Neural cell (in vitro differentiated cells): ENCODE data around the gene IL1A. TPM values are rescaled to one million over a fixed set of nuclear protein-coding genes. Genes with fewer than 3 reads are reported as not detected.

Experiments used
- H2AFZ ChIP-seq: fragments of 200-600, 300-800 bp; sonication (generic), shearing (Covaris generic); 2 replicates; pipeline ENCODE4 v1.6.0; 2014; ENCODE audit warnings: low read depth, mild to moderate bottlenecking, antibody characterized with exemption, low read length, moderate library complexity
- H3F3A ChIP-seq: fragments of 200-600 bp; shearing (Covaris generic); 2 replicates; pipeline ENCODE4 v1.6.1; 2016; ENCODE audit warnings: mild to moderate bottlenecking, moderate library complexity, mixed read lengths, antibody characterized with exemption, low read length; ENCODE audit not compliant: insufficient read depth, poor library complexity, severe bottlenecking
- H3K27ac ChIP-seq: fragments of 200-600, 300-800 bp; sonication (generic), shearing (Covaris generic); 2 replicates; pipeline ENCODE4 v1.5.1; 2014; ENCODE audit warnings: mild to moderate bottlenecking, low read length, moderate library complexity
- H3K27me3 ChIP-seq: fragments of 300-800, 200-600 bp; sonication (generic), shearing (Covaris generic); 2 replicates; pipeline ENCODE4 v1.6.0; 2014; ENCODE audit warnings: mild to moderate bottlenecking, low read depth, low read length, moderate library complexity; ENCODE audit not compliant: insufficient read depth
- H3K36me3 ChIP-seq: fragments of 300-800, 200-600 bp; sonication (generic), shearing (Covaris generic); 2 replicates; pipeline ENCODE4 v1.5.1; 2014; ENCODE audit warnings: mild to moderate bottlenecking, antibody characterized with exemption, low read length, moderate library complexity; ENCODE audit not compliant: insufficient read depth
- H3K4me2 ChIP-seq: fragments of 300-800, 200-600 bp; sonication (generic), shearing (Covaris generic); 2 replicates; pipeline ENCODE4 v1.6.0; 2014; ENCODE audit warnings: mild to moderate bottlenecking, low read length
- H3K4me3 ChIP-seq: fragments of 300-800, 200-600 bp; sonication (generic), shearing (Covaris generic); 2 replicates; pipeline ENCODE4 v1.5.1; 2014; ENCODE audit warnings: mild to moderate bottlenecking, low read length, moderate library complexity
- H3K79me2 ChIP-seq: fragments of 200-600 bp; shearing (Covaris generic); replicated peaks from 2 replicates; pipeline ENCODE4 v1.6.0; 2014; ENCODE audit warnings: mild to moderate bottlenecking, low read length, moderate library complexity; ENCODE audit not compliant: insufficient read depth
- H3K9ac ChIP-seq: fragments of 300-800, 200-600 bp; sonication (generic), shearing (Covaris generic); 2 replicates; pipeline ENCODE4 v1.6.1; 2016; ENCODE audit warnings: mild to moderate bottlenecking, low read length, mixed read lengths
- H3K9me2 ChIP-seq: fragments of 200-600 bp; shearing (Covaris generic); 2 replicates; pipeline ENCODE4 v1.6.1; 2016; ENCODE audit warnings: mild to moderate bottlenecking, low read length, mixed read lengths; ENCODE audit not compliant: insufficient read depth
- H3K9me3 ChIP-seq: fragments of 200-600, 300-800 bp; sonication (generic), shearing (Covaris generic); 2 replicates; pipeline ENCODE4 v1.6.1; 2016; ENCODE audit warnings: mild to moderate bottlenecking, mixed run types, low read length, moderate library complexity, mixed read lengths
- H4K20me1 ChIP-seq: fragments of 200-600 bp; shearing (Covaris generic); 2 replicates; pipeline ENCODE4 v1.6.1; 2016; ENCODE audit warnings: mild to moderate bottlenecking, mixed run types; ENCODE audit not compliant: insufficient read depth
- EP300 ChIP-seq: fragments of 450-650 bp; conservative IDR thresholded peaks from 2 replicates; pipeline ENCODE4 v1.6.1; 2014; ENCODE audit warnings: antibody characterized with exemption, mild to moderate bottlenecking, moderate library complexity; ENCODE audit not compliant: poor library complexity, severe bottlenecking
- EZH2 ChIP-seq: fragments of 200-600, 300-800 bp; shearing (Covaris generic), sonication (generic); IDR thresholded peaks from 2 replicates; pipeline ENCODE4 v1.6.1; 2014; ENCODE audit warnings: antibody characterized with exemption, low read length, borderline replicate concordance, mild to moderate bottlenecking; ENCODE audit not compliant: insufficient read depth, poor library complexity, severe bottlenecking
- MXI1 ChIP-seq: fragments of 450-650 bp; conservative IDR thresholded peaks from 2 replicates; pipeline ENCODE4 v1.6.1; 2014; ENCODE audit warnings: antibody characterized with exemption, mild to moderate bottlenecking; ENCODE audit not compliant: poor library complexity, severe bottlenecking
- POLR2AphosphoS5 ChIP-seq: IDR thresholded peaks from 2 replicates; pipeline ENCODE4 v1.6.1; 2012
- RAD21 ChIP-seq: fragments of 450-650 bp; conservative IDR thresholded peaks from 2 replicates; pipeline ENCODE4 v1.6.1; 2014; ENCODE audit warnings: antibody characterized with exemption, mild to moderate bottlenecking, moderate library complexity
- SMC3 ChIP-seq: fragments of 450-650 bp; conservative IDR thresholded peaks from 2 replicates; pipeline ENCODE4 v1.6.1; 2014; ENCODE audit warnings: antibody characterized with exemption, mild to moderate bottlenecking, moderate library complexity; ENCODE audit not compliant: poor library complexity
- TAF1 ChIP-seq: IDR thresholded peaks from 2 replicates; pipeline ENCODE4 v1.6.1; 2012; ENCODE audit warnings: low read depth
- polyA plus RNA-seq: library from polyadenylated mRNA; depleted of rRNA; stranded (reverse); fragments of >200 nt; gene quantifications from 2 replicates; pipeline ENCODE4 v1.2.3, GENCODE V29; 2014
- TF ChIP-seq, protein P1 (sequence below): IDR thresholded peaks from 2 replicates; pipeline ENCODE4 v1.6.1; 2012; ENCODE audit warnings: borderline replicate concordance
- TF ChIP-seq, protein P2 (sequence below): fragments of 450-650 bp; IDR thresholded peaks from 2 replicates; pipeline ENCODE4 v1.5.1; 2014; ENCODE audit warnings: antibody characterized with exemption, mild to moderate bottlenecking, moderate library complexity; ENCODE audit not compliant: poor library complexity, severe bottlenecking

IL1A gene
- polyA plus RNA-seq, 1 donor from 2014 or later = 0.14 TPM

DNA sequence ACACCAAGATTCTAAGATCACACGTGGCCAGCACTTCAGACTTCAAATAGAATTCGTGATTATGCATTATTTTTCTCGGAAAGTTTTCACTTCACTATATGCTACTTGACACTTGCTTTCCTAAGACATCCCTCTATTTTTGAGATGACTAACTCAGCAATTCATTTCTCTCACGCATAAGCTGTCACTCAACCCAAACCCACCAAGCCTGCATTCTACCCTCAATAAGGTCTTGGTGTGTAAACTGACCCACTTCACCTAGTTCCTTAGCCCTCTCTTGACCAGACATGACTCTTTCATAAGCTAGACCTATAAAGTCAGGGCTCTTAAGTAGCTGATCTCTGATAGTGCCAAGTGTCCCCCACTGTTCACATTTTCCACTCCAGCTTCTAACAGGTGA is 31.6 kb downstream of the IL1A start:
- no peaks in the 10 kb centered on the region for H3K9me3 ChIP-seq
- no peaks in the 10 kb centered on the region for H3K36me3 ChIP-seq
- no peaks in the 10 kb centered on the region for H3K27me3 ChIP-seq
- H3K4me3 ChIP-seq = no peak overlapping the region
- TF ChIP-seq SMC3 (no peak), TAF1 (no peak), POLR2AphosphoS5 (no peak), EZH2 (no peak), RAD21 (no peak), MXI1 (no peak), EP300 (no peak)
- TF ChIP-seq, protein P1, sequence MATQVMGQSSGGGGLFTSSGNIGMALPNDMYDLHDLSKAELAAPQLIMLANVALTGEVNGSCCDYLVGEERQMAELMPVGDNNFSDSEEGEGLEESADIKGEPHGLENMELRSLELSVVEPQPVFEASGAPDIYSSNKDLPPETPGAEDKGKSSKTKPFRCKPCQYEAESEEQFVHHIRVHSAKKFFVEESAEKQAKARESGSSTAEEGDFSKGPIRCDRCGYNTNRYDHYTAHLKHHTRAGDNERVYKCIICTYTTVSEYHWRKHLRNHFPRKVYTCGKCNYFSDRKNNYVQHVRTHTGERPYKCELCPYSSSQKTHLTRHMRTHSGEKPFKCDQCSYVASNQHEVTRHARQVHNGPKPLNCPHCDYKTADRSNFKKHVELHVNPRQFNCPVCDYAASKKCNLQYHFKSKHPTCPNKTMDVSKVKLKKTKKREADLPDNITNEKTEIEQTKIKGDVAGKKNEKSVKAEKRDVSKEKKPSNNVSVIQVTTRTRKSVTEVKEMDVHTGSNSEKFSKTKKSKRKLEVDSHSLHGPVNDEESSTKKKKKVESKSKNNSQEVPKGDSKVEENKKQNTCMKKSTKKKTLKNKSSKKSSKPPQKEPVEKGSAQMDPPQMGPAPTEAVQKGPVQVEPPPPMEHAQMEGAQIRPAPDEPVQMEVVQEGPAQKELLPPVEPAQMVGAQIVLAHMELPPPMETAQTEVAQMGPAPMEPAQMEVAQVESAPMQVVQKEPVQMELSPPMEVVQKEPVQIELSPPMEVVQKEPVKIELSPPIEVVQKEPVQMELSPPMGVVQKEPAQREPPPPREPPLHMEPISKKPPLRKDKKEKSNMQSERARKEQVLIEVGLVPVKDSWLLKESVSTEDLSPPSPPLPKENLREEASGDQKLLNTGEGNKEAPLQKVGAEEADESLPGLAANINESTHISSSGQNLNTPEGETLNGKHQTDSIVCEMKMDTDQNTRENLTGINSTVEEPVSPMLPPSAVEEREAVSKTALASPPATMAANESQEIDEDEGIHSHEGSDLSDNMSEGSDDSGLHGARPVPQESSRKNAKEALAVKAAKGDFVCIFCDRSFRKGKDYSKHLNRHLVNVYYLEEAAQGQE = no peak
- TF ChIP-seq, protein P2, sequence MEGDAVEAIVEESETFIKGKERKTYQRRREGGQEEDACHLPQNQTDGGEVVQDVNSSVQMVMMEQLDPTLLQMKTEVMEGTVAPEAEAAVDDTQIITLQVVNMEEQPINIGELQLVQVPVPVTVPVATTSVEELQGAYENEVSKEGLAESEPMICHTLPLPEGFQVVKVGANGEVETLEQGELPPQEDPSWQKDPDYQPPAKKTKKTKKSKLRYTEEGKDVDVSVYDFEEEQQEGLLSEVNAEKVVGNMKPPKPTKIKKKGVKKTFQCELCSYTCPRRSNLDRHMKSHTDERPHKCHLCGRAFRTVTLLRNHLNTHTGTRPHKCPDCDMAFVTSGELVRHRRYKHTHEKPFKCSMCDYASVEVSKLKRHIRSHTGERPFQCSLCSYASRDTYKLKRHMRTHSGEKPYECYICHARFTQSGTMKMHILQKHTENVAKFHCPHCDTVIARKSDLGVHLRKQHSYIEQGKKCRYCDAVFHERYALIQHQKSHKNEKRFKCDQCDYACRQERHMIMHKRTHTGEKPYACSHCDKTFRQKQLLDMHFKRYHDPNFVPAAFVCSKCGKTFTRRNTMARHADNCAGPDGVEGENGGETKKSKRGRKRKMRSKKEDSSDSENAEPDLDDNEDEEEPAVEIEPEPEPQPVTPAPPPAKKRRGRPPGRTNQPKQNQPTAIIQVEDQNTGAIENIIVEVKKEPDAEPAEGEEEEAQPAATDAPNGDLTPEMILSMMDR = no peak
- no peaks in the 10 kb centered on the region for H4K20me1 ChIP-seq
- H3K79me2 ChIP-seq = no peaks in the 10 kb centered on the region
- H3K27ac ChIP-seq = no peak overlapping the region
- H3F3A ChIP-seq = no peaks in the 10 kb centered on the region
- H2AFZ ChIP-seq = no peak overlapping the region
- H3K9ac ChIP-seq = no peak overlapping the region
- H3K4me2 ChIP-seq = no peak overlapping the region
- no peaks in the 10 kb centered on the region for H3K9me2 ChIP-seq

DNA sequence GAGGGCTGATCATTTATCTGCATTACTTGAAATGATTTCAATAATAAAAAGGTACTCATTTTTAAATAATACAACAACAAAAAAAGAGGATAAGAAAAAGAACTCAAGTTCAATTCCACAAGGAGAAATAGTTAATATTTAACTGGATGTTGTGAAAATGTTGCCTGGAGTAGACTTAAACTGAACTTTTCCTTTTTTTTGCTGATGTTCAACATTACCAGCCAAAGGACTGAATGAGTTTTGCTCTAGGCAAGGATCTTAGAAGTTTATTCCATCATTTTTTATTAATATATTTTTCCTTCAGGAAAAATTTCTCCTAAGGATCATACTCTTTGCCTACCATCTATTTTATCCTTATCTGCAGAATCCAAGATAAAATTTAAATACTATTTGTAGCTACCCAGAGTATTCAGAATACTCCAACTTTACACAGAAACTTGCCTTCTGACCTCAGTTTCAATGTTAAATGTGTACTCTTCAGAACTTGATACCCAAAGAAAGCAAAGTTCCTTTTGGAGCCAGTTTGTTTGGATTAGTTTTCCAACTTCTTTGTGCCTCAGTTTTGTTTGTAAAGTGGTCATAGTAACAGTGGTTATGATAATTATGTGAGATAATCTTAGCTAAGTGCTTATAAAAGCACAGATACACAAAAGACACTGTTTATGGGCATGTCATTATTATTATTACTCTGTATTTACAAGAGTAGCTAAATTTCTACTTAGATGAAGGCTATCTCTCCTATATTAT is 32.7 kb downstream of the IL1A start:
- Histone ChIP-seq H3K4me2 (no peak overlapping the region), H3K27me3 (no peaks in the 10 kb centered on the region), H3K79me2 (no peaks in the 10 kb centered on the region), H3F3A (no peaks in the 10 kb centered on the region), H3K9ac (no peak overlapping the region), H3K9me3 (no peaks in the 10 kb centered on the region), H2AFZ (no peak overlapping the region), H3K36me3 (no peaks in the 10 kb centered on the region), H3K4me3 (no peak overlapping the region), H3K27ac (no peak overlapping the region), H4K20me1 (no peaks in the 10 kb centered on the region), H3K9me2 (no peaks in the 10 kb centered on the region)
- TF ChIP-seq POLR2AphosphoS5 (no peak), RAD21 (no peak), SMC3 (no peak)
